NB4 (cell line): ENCODE measurements around the gene MAPK14.

ENCODE experiments used
- MYC ChIP-seq: IDR thresholded peaks from 2 replicates; pipeline ENCODE4 v1.6.1; 2011; ENCODE audit warnings: low read depth, low read length
- POLR2A ChIP-seq: IDR thresholded peaks from 2 replicates; pipeline ENCODE4 v1.6.1; 2011; ENCODE audit warnings: mild to moderate bottlenecking; ENCODE audit not compliant: insufficient read length; ENCODE audit errors: extremely low read depth
- TF ChIP-seq, protein P1 (sequence below): IDR thresholded peaks from one replicate; pipeline ENCODE4 v1.5.1; 2012; ENCODE audit warnings: low read depth, low read length

DNA sequence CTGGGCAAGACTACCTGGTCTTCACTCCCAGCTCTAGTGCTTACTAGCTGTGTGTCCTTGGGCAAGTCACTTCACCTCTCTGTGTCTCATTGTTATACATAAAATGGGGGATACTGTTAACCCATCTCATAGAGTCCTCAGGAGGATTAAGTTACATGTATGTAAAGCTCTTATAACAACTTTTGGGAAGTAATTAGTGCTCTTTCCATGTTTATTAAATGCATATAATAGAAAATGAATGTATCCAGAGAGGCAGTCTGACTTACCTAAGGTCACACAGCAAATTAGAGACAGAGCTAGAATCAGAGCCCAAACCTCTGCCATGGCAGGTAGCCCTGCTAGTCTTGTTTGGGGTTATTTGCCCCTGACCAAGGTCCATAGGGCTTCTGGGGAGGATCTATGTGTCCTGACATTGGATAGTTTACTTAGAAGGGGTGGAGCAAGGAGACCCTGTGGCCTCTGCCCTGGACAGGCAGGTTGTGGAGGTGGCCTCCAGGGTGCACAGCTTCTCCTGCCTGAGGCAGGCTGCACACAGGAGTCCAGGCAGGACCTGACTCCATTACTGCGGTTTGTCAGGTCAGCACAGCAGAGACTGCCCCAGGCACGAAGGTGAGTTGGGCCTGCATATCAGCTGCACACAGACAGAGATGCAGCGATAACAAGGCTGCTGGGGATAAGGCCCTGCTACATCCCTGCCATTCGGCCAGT lies 94.3 kb downstream of the MAPK14 start:
- TF ChIP-seq, protein P1, sequence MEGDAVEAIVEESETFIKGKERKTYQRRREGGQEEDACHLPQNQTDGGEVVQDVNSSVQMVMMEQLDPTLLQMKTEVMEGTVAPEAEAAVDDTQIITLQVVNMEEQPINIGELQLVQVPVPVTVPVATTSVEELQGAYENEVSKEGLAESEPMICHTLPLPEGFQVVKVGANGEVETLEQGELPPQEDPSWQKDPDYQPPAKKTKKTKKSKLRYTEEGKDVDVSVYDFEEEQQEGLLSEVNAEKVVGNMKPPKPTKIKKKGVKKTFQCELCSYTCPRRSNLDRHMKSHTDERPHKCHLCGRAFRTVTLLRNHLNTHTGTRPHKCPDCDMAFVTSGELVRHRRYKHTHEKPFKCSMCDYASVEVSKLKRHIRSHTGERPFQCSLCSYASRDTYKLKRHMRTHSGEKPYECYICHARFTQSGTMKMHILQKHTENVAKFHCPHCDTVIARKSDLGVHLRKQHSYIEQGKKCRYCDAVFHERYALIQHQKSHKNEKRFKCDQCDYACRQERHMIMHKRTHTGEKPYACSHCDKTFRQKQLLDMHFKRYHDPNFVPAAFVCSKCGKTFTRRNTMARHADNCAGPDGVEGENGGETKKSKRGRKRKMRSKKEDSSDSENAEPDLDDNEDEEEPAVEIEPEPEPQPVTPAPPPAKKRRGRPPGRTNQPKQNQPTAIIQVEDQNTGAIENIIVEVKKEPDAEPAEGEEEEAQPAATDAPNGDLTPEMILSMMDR: no peak
- TF ChIP-seq POLR2A (no peak), MYC (no peak)
